ENCODE measurements around the gene GPATCH8. TPM values are rescaled to one million over a fixed set of nuclear protein-coding genes. Genes with fewer than 3 reads are reported as not detected.

GPATCH8 gene
- total RNA-seq, 1 donor, result 31.1 TPM

- no peak for TF ChIP-seq CTCF (IDR thresholded peaks at IDR 0.05; ENCODE audit: insufficient read depth, low read depth, low read length)
- DNase-seq (ENCODE audit: low read depth), result peak; percentile 66
- H3K4me3 ChIP-seq (ENCODE audit: low read depth, low read length), result no peak overlapping the region
Measured at GRCh38 chr17:44546671-44547606, 43.7 kb upstream of the GPATCH8 start.

- H3K4me3 ChIP-seq (ENCODE audit: low read depth, low read length), result no peak overlapping the region
- no peak for DNase-seq (ENCODE audit: low read depth)
Measured at GRCh38 chr17:44543905-44544523, 40.8 kb upstream of the GPATCH8 start.

GRCh38 chr17:44543213-44543904 is 40.2 kb upstream of the GPATCH8 start:
- no peak for TF ChIP-seq CTCF (IDR thresholded peaks at IDR 0.05; ENCODE audit: insufficient read depth, low read depth, low read length)
- DNase-seq (ENCODE audit: low read depth), result peak; percentile 83
- H3K4me3 ChIP-seq (ENCODE audit: low read depth, low read length), result peak overlapping the region; percentile 27

More at GRCh38 chr17:44543905-44544523, 40.8 kb upstream of the GPATCH8 start:
- no peak for TF ChIP-seq CTCF (IDR thresholded peaks at IDR 0.05; ENCODE audit: insufficient read depth, low read depth, low read length)

GRCh38 chr17:44541884-44542581 is 38.8 kb upstream of the GPATCH8 start:
- TF ChIP-seq CTCF (IDR thresholded peaks at IDR 0.05; ENCODE audit: insufficient read depth, low read depth, low read length), result no peak
- no peak overlapping the region for H3K4me3 ChIP-seq (ENCODE audit: low read depth, low read length)
- no peak for DNase-seq (ENCODE audit: low read depth)

GRCh38 chr17:44540246-44541084 is 37.3 kb upstream of the GPATCH8 start:
- no peak for TF ChIP-seq CTCF (IDR thresholded peaks at IDR 0.05; ENCODE audit: insufficient read depth, low read depth, low read length)
- no peak for DNase-seq (ENCODE audit: low read depth)
- H3K4me3 ChIP-seq (ENCODE audit: low read depth, low read length), result no peak overlapping the region
